Measurements from ENCODE around the gene PROKR1.
"Not testable (repeated sequence)": the region's sequence is repeated elsewhere in the genome, so short reads cannot be mapped to it uniquely, and the experiment has no call there.

PROKR1 gene

GRCh38 chr2:68643011-68643873 lies at the start of gene PROKR1:
PROKR1 (plus strand) TSS chr2:68643579; CDS start chr2:68645822, 2,243 bp downstream.
- no peak for DNase-seq (ENCODE audit: extremely low read depth in 1 of 2, low read depth in 1 of 2)

DNA sequence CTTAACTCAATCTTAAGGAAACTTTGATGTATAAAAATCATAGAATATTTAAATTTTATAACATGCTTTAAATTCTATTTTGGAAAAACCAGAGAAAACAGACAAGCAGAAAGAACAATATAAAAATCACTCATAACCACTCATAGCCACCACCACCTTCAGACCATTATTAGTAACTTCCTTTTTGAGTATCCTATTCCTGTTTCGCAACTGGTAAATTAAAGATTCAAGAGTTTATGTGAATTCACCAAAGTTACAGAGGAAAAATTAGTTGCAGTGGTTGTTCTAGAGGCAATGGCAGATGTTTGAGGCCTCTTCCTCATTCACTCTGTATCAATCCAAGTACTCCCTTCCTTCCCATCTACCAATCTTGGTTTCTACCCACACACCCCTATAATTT lies 49.3 kb upstream of the PROKR1 start:
- no peak for DNase-seq (ENCODE audit: extremely low read depth in 1 of 2, low read depth in 1 of 2)

- peak; percentile 8 to 42 for DNase-seq (ENCODE audit: extremely low read depth in 1 of 2, low read depth in 1 of 2)
Observed at GRCh38 chr2:68594674-68595492, 48.5 kb upstream of the PROKR1 start.

DNA sequence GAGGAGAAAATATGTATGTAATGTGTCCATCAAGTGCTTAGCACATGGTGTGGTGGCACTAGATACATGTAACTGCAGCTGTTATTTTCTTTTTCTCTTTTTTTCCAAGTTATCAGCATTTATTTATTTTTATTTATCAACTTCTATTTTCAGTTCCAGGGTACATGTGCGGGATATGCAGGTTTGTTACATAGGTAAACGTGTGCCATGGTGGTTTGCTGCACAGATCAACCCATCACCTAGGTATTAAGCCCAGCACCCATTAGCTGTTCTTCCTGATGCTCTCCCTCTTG lies 47.9 kb upstream of the PROKR1 start:
- DNase-seq (ENCODE audit: extremely low read depth in 1 of 2, low read depth in 1 of 2), result not testable (repeated sequence)

GRCh38 chr2:68600495-68600894 lies 42.9 kb upstream of the PROKR1 start:
- not testable (repeated sequence) for DNase-seq (ENCODE audit: extremely low read depth in 1 of 2, low read depth in 1 of 2)

DNA sequence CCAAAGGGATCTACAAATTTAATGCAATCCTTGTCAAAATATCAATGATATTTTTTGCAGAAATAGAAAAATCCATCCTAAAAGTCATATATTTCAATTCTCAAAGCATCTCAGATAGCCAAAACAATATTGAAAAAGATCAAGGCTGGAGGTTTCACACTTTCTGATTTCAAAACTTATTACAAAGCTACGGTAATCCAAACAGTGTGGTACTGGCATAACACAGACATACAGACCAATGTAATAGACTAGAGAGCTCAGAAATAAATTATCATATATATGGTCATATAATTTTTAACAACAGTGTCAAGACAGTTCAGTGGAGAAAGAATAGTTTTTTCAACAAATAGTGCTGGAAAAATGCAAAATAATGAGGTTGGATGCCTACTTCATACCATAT lies 40.3 kb upstream of the PROKR1 start:
- DNase-seq (ENCODE audit: extremely low read depth in 1 of 2, low read depth in 1 of 2), result no peak

DNA sequence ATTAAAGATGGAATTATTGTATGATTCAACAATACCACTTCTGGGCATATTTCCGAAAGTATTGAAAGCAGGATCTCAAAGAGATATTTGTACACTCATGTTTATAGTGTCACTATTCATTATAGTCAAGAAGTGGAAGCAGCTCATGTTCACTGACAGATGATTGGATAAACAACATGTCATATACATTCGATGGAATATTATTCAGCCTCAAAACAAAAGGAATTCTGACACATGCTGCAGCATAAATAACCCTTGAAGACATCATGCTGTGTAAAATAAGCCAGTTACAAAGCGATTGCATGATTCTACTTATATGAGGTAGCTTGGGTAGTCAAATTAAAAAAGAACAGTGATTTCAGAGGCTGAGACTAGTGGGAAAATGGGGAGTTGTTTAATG lies 39.3 kb upstream of the PROKR1 start:
- no peak for DNase-seq (ENCODE audit: extremely low read depth in 1 of 2, low read depth in 1 of 2)

- no peak for DNase-seq (ENCODE audit: extremely low read depth in 1 of 2, low read depth in 1 of 2)
Observed at GRCh38 chr2:68605939-68606338, 37.4 kb upstream of the PROKR1 start.

GRCh38 chr2:68606759-68607158 lies 36.6 kb upstream of the PROKR1 start:
- DNase-seq (ENCODE audit: extremely low read depth in 1 of 2, low read depth in 1 of 2), result no peak

DNA sequence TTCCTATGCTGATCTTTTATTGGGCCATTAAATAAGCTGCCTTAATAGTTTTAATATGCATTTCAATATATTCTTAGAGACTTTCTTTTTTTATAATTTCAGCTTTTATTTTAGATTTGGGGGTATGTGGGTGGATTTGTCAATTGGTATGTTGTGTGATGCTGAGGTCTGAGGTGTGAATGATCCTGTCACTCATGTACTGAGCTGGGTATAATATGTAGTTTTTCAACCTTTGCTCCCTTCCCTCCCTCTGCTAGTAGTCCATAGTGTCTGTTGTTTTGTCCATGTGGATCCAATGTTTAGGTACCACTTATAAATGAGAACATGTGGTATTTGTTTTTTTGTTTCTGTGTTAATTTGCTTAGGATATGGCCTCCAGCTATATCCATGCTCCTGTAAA lies 35.5 kb upstream of the PROKR1 start:
- DNase-seq (ENCODE audit: extremely low read depth in 1 of 2, low read depth in 1 of 2), result no peak

- DNase-seq (ENCODE audit: extremely low read depth in 1 of 2, low read depth in 1 of 2), result no peak
Observed at GRCh38 chr2:68612765-68613519, 30.4 kb upstream of the PROKR1 start.

GRCh38 chr2:68620772-68621171 lies 22.6 kb upstream of the PROKR1 start:
- DNase-seq (ENCODE audit: extremely low read depth in 1 of 2, low read depth in 1 of 2), result no peak

DNA sequence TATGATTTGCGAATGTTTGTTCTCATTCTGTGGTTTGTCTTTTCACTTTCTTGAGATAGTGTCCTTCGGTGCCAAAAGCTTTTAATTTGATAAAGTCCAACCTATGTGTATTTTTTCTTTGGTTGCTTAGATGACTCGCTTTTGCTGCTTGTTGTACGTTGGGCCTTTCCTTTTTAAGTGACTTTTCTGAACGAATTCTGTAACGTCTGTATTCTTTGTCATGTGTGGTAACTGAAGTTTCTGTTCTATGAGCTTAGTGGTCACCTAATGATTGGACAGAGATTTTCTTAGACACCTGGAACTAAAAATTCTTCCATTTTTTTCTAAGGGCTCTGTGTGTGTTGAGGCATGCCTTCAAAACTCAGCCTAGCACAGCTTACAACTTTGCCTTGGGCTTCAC lies 19.6 kb upstream of the PROKR1 start:
- no peak for DNase-seq (ENCODE audit: extremely low read depth in 1 of 2, low read depth in 1 of 2)

- no peak for DNase-seq (ENCODE audit: extremely low read depth in 1 of 2, low read depth in 1 of 2)
Observed at GRCh38 chr2:68627615-68628014, 15.8 kb upstream of the PROKR1 start.

DNA sequence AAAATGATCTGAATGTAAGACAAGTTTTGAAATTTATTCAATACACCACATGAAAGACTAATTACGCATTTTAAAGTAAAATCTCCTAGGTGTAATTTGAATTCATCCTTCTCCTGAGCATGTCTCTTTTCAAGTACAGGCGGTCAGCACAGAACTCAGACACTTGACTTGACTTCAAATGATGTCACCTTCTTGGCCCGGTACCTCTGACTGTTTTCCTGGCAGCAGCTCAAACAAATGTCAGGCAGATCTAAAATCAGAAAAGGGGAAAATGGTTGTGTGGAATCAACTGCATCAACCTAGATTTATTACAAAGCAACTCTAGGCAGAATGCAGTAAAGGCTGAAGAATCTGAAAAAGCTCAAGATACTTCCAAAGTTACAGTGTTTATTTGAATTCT lies 11.4 kb upstream of the PROKR1 start:
- DNase-seq (ENCODE audit: extremely low read depth in 1 of 2, low read depth in 1 of 2), result no peak

DNA sequence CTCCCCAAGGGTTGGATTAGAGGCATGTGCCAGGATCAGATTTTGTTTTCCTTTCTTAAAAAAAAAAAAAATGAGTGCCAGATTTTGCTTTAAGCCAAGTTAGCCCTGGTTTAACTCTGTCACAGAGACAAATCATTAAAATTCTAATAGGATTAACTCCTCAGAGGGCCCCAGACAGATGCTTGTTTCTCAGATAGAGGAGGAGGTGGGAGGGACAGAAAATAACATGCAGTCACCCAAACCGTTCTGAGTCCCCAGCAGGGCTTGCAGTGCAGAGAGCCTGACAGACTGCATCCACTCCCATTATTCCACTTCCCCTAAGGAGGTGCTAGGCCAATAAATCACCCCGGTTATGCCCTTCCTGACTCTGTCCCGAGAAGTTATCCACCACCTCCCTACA lies 6.3 kb upstream of the PROKR1 start:
- no peak for DNase-seq (ENCODE audit: extremely low read depth in 1 of 2, low read depth in 1 of 2)

DNA sequence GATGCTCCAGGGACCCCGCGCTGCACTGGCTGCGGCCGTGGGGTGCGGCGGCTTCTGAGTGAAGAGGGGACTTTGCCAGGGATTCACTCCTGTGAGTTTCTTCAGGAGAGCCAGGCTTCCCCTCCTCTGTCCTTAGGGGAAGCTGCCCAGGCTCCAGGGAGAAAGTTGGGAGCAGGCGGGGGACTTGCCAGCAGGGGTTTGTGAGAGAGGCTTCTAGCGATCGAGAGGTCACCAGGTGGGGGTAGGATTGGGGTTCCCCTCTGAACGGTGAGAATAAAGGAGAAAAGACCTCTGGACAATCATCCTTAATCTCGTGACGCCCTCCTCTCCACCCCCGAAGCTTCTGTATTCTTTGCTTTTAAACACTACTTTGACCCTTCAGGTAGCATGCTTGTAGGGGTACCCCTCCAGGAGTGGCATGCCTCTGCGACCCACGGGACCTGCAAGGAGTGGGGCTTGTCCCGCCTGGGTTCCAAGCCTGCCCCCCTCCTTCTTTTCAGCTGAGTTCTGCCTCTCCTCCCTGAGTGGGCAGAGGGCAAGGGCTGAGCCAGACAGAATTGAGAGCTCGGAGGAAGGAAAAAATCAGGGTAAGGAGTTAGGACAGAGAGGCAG lies 601 bp downstream of the PROKR1 start:
- no peak for DNase-seq (ENCODE audit: extremely low read depth in 1 of 2, low read depth in 1 of 2)

GRCh38 chr2:68645523-68645922 lies 2.1 kb downstream of the PROKR1 start:
- no peak for DNase-seq (ENCODE audit: extremely low read depth in 1 of 2, low read depth in 1 of 2)

DNA sequence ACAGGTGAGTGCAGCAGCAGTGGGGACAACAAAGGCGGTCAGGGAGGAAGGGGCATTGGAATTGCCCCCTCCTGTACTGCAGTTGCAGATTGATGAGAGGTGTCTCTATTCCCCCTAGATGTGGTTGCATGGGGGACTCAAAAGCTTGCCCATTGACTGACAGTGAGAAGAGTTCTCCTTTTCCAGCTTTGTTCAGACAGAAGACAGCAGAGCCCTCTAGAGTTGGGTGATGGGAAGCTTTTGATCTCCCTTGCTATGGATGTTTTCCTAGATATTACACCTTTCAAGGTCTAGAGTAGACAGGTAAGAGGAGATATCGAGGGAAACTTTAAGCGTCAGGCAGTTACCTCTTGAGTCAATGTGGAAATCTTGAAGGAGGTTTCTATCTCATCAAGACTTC lies 2.9 kb downstream of the PROKR1 start:
- DNase-seq (ENCODE audit: extremely low read depth in 1 of 2, low read depth in 1 of 2), result no peak

GRCh38 chr2:68650645-68651044 lies 7.3 kb downstream of the PROKR1 start:
- DNase-seq (ENCODE audit: extremely low read depth in 1 of 2, low read depth in 1 of 2), result no peak

GRCh38 chr2:68653034-68653433 lies 9.7 kb downstream of the PROKR1 start:
- DNase-seq (ENCODE audit: extremely low read depth in 1 of 2, low read depth in 1 of 2), result no peak
